ENCODE results near the gene OTOP3.

GRCh38 chr17:74992223-74992622, 56.5 kb downstream of the OTOP3 start:
- TF ChIP-seq CTCF (conservative IDR thresholded peaks at IDR 0.05; ENCODE audit: low read depth, low read length): no peak
- no peak for TF ChIP-seq RFX5 (IDR thresholded peaks at IDR 0.05; ENCODE audit: low read depth, low read length)
- no peak for TF ChIP-seq MAZ (IDR thresholded peaks at IDR 0.05; ENCODE audit: borderline replicate concordance, low read depth, low read length)
- TF ChIP-seq POLR2A (IDR thresholded peaks at IDR 0.05; ENCODE audit: low read depth, low read length): no peak
- TF ChIP-seq USF2 (IDR thresholded peaks at IDR 0.05; ENCODE audit: low read depth, low read length): no peak
- no peak for TF ChIP-seq CEBPB (IDR thresholded peaks at IDR 0.05; ENCODE audit: low read depth, low read length)
- no peak for TF ChIP-seq MXI1 (IDR thresholded peaks at IDR 0.05; ENCODE audit: borderline replicate concordance, low read depth, low read length)
- TF ChIP-seq RAD21 (IDR thresholded peaks at IDR 0.05; ENCODE audit: low read length): no peak
- TF ChIP-seq BHLHE40 (IDR thresholded peaks at IDR 0.05; ENCODE audit: low read depth, low read length): no peak
- no peak for TF ChIP-seq CHD1 (IDR thresholded peaks at IDR 0.05; ENCODE audit: low read depth, low read length)
- no peak for TF ChIP-seq NFE2L2 (IDR thresholded peaks at IDR 0.05; ENCODE audit: low read depth, low read length)
